RWPE2 (cell line): ENCODE data around the gene AQP2.

ENCODE experiments used
- ATAC-seq: fragments of 200-7000 bp; cut with Tn5 transposase; 3 replicates; pipeline ENCODE4 v1.9.1; 2021; ENCODE audit warnings: low read depth
- DNase-seq: peaks from one replicate; pipeline ENCODE4 v3.0.0-alpha.2; 2020; ENCODE audit warnings: low spot score
- H3K27ac ChIP-seq: fragments of 450-650 bp; 2 replicates; pipeline ENCODE4 v1.5.1; 2017; ENCODE audit warnings: mild to moderate bottlenecking; ENCODE audit not compliant: poor library complexity, severe bottlenecking
- H3K27me3 ChIP-seq: fragments of 250-450 bp; sonication (Bioruptor Pico); 2 replicates; pipeline ENCODE4 v1.5.1; 2021; ENCODE audit warnings: mild to moderate bottlenecking, moderate library complexity; ENCODE audit not compliant: insufficient read depth, poor library complexity, severe bottlenecking
- H3K36me3 ChIP-seq: fragments of 250-450 bp; sonication (Bioruptor Pico); 2 replicates; pipeline ENCODE4 v1.5.1; 2020; ENCODE audit warnings: low read depth, mild to moderate bottlenecking, moderate library complexity
- H3K4me1 ChIP-seq: fragments of 250-450 bp; sonication (Bioruptor Pico); 2 replicates; pipeline ENCODE4 v1.5.1; 2021; ENCODE audit warnings: mild to moderate bottlenecking, moderate library complexity; ENCODE audit not compliant: insufficient read depth, poor library complexity, severe bottlenecking
- H3K4me3 ChIP-seq: fragments of 250-450 bp; sonication (Bioruptor Pico); 2 replicates; pipeline ENCODE4 v1.5.1; 2021; ENCODE audit warnings: mild to moderate bottlenecking, moderate library complexity; ENCODE audit not compliant: severe bottlenecking
- H3K9me3 ChIP-seq: fragments of 250-450 bp; sonication (Bioruptor Pico); 2 replicates; pipeline ENCODE4 v1.5.1; 2021; ENCODE audit warnings: mild to moderate bottlenecking, moderate library complexity; ENCODE audit not compliant: severe bottlenecking
- TF ChIP-seq, protein P1 (sequence below): fragments of 450-650 bp; IDR thresholded peaks from one replicate; pipeline ENCODE4 v1.5.1; 2017; ENCODE audit warnings: mild to moderate bottlenecking, moderate library complexity; ENCODE audit not compliant: poor library complexity, severe bottlenecking

The AQP2 gene

DNA sequence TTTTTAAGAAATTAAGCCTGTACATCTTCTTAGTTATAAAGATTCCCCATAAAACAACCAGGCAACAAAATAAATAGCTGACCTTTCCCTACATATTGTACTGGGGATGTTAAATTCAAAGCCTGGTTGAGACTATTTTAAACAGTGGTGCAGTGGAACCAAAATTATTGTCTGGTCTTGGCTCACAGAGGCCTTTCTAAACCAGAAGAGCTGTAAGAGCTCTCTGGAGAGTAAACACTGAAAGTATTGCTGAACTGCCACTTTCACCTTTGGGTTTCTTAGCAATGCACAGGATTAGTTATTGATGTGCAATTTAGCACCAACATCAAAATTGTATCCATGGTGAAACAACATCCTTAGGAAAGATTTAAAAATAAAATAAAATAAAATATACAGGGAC lies 54.2 kb downstream of the AQP2 start:
- Histone ChIP-seq H3K27me3 (no peaks in the 10 kb centered on the region), H3K9me3 (no peaks in the 10 kb centered on the region), H3K36me3 (peaks cover 88% of the 10 kb centered on the region), H3K27ac (no peak overlapping the region), H3K4me3 (no peak overlapping the region), H3K4me1 (no peaks in the 10 kb centered on the region)
- DNase-seq (no peak), ATAC-seq (no peak)
- TF ChIP-seq, protein P1, sequence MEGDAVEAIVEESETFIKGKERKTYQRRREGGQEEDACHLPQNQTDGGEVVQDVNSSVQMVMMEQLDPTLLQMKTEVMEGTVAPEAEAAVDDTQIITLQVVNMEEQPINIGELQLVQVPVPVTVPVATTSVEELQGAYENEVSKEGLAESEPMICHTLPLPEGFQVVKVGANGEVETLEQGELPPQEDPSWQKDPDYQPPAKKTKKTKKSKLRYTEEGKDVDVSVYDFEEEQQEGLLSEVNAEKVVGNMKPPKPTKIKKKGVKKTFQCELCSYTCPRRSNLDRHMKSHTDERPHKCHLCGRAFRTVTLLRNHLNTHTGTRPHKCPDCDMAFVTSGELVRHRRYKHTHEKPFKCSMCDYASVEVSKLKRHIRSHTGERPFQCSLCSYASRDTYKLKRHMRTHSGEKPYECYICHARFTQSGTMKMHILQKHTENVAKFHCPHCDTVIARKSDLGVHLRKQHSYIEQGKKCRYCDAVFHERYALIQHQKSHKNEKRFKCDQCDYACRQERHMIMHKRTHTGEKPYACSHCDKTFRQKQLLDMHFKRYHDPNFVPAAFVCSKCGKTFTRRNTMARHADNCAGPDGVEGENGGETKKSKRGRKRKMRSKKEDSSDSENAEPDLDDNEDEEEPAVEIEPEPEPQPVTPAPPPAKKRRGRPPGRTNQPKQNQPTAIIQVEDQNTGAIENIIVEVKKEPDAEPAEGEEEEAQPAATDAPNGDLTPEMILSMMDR = no peak

DNA sequence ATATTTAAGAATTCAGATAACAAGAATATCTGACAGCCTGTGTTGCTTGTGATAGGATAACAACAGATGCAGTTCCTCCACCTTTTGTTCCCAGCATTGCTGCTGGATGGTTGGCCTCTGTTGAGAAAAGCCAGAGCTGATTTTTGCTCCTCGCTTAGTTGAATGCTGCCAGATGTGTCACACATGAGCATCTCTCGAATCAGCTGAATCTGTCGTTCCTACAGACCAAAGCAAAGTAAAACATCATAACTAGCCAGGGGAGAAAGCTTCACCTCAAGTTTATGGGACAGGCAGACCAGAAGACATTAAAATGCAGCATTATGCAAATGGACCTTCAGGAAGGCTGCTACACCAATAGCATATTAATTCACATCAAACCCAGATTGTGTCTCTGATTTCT lies 54.6 kb downstream of the AQP2 start:
- Histone ChIP-seq H3K36me3 (peaks cover 90% of the 10 kb centered on the region), H3K4me1 (no peaks in the 10 kb centered on the region), H3K27me3 (no peaks in the 10 kb centered on the region), H3K4me3 (no peak overlapping the region), H3K27ac (no peak overlapping the region), H3K9me3 (no peaks in the 10 kb centered on the region)
- DNase-seq = no peak
- TF ChIP-seq, protein P1 = no peak
- no peak for ATAC-seq

DNA sequence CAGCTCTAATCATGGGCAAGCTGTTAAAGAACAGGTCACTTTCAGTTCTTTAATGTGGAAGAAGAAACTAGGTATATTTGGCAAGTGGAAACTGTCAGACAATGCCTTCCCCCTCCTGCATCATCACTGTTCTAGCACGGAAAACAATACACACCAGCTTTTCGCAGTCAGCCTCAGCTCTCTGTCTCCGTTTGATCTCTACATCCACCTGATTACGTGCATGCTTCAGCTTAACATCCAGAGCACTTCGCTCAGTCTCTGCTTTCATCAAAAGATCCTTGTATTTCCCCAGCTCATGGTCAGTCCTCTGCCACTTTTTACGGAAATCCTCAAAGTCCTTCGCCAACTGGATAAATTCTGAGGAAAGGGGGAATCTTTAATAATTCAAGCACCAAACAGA lies 55.7 kb downstream of the AQP2 start:
- no peaks in the 10 kb centered on the region for H3K9me3 ChIP-seq
- H3K4me1 ChIP-seq = no peaks in the 10 kb centered on the region
- H3K36me3 ChIP-seq = peaks cover 90% of the 10 kb centered on the region
- H3K27ac ChIP-seq = no peak overlapping the region
- no peaks in the 10 kb centered on the region for H3K27me3 ChIP-seq
- no peak overlapping the region for H3K4me3 ChIP-seq
- TF ChIP-seq, protein P1 = no peak
- ATAC-seq (no peak), DNase-seq (no peak)

DNA sequence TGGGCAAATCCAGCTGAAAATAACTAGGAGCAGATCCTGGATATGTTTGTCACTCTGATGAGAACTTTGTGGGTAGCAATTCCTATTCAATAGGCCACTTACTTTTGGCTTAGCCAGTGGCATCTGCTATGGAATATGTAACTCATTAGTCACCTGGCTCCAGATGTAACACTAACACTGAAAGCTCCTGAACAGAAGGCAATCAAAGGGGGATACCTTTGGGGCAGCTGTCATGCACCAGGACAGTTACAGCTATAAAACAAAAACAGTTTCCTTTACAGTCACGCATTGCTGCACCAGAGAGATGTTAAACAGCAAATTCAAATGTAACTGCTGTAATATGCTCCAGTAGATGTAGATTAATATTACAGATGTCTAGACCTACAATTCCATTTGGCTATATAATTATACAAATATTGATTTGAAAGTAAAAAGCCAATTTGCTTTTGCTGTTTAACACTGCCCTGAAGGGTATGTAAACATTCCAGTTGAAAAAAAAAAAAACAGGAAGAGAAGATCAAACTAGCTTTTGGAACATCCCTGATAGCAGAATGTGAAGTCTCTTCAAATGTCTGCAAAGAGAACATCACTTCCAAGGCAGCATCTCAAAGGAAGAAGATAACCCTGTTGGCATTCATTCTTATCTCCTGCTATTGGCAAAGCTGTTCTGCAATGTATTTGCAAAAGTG lies 56.4 kb downstream of the AQP2 start:
- no peak overlapping the region for H3K27ac ChIP-seq
- DNase-seq = no peak
- no peak overlapping the region for H3K4me3 ChIP-seq
- TF ChIP-seq, protein P1 = no peak
- H3K27me3 ChIP-seq = no peaks in the 10 kb centered on the region
- no peaks in the 10 kb centered on the region for H3K9me3 ChIP-seq
- H3K36me3 ChIP-seq = peaks cover 87% of the 10 kb centered on the region
- H3K4me1 ChIP-seq = no peaks in the 10 kb centered on the region
- no peak for ATAC-seq
